ENCODE data around the gene DBX1.

- TF ChIP-seq FOXA1 (IDR thresholded peaks at IDR 0.05) (no peak), CTCF (IDR thresholded peaks at IDR 0.05; ENCODE audit: low read depth, low read length, missing input control) (no peak), NR2F2 (IDR thresholded peaks at IDR 0.05) (no peak), GABPA (IDR thresholded peaks at IDR 0.05 in 1 of 2, conservative IDR thresholded peaks at IDR 0.05 in 1 of 2) (no peak), TAF1 (conservative IDR thresholded peaks at IDR 0.05) (no peak), REST (IDR thresholded peaks at IDR 0.05) (no peak), ZBTB33 (IDR thresholded peaks at IDR 0.05) (no peak), ATF3 (IDR thresholded peaks at IDR 0.05) (no peak), RAD21 (IDR thresholded peaks at IDR 0.05) (no peak), MAX (IDR thresholded peaks at IDR 0.05) (no peak), JUND (IDR thresholded peaks at IDR 0.05) (no peak)
These were observed 5.9 kb downstream of the DBX1 start for GRCh38 chr11:20154381-20154780.
